ENCODE data around the gene RNASE2. TPM values are rescaled to one million over a fixed set of nuclear protein-coding genes. Genes with fewer than 3 reads are reported as not detected.

RNASE2 gene
- not detected in 2 replicates for total RNA-seq

DNA sequence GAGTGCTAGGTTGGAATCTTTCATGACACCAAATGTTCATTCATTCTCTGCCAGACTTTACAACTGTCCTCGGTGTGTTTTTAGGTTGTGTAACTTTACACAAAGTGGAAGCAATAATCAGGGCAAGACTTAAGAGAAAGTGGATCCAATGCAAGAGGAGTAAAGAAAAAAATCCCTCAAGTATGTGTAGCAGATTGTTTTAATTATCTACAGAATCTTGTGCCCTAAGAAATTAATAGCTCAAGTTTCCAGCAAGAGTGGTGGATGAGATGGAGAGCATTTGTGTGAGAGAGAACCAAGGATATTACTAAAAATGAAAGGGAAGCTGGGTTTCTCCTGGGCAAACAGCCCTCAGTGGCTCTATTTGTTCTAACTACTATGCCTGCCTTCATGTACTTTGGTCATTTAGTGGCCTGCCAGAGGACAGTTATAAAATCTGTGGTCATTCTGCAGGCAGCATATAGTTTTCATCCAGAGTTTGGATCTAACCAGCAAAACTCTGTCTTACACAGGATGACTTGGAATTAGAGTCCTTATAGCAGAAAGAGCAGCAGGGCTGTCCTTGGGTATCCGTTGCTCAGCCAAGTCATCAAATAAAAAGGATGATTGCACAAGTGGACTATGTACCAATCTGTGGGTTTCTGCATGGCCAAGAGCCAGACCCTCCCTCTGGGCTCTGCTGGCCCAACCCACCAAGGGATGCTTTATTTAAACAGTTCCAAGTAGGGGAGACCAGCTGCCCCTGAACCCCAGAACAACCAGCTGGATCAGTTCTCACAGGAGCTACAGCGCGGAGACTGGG lies at the start of gene RNASE2:
Gene RNASE2 (plus strand): TSS at position 752 of the 802 bp plus-strand sequence. CDS start 285 bp downstream, outside the sequence.

DNA sequence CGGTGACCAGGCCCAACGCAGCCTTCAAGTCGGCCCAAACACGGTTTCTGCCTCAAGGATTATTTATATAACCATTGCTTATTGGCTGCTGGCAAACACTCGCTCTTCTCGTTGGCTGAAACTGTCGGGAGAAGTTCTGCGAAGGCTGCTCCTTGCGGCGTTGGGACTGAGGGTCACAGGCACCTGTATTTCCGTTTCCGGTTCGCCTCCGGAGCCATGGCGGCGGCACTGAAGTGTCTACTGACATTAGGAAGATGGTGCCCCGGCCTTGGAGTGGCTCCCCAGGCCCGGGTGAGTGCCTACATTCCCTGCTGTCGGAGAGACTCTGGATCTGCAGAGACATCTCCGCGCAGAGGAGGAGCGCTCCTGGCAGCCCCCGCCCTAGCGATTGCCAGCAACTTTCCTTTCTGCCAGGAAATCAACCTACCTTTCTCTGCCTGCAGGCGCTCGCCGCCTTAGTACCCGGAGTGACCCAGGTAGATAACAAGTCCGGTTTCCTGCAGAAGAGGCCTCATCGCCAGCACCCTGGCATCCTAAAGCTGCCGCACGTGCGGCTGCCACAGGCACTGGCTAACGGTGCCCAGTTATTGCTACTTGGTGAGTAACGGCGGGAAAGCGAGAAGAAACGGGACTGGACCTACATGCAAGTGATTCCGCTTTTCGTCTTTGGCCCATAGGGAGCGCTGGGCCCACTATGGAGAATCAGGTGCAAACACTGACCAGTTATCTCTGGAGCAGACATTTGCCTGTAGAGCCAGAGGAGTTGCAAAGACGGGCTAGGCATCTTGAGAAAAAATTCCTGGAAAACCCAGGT lies 34.7 kb downstream of the RNASE2 start, which contains the start of gene METTL17:
Gene METTL17 (plus strand): TSS at position 194 of the 814 bp plus-strand sequence. CDS start 23 bp downstream, at position 217.

DNA sequence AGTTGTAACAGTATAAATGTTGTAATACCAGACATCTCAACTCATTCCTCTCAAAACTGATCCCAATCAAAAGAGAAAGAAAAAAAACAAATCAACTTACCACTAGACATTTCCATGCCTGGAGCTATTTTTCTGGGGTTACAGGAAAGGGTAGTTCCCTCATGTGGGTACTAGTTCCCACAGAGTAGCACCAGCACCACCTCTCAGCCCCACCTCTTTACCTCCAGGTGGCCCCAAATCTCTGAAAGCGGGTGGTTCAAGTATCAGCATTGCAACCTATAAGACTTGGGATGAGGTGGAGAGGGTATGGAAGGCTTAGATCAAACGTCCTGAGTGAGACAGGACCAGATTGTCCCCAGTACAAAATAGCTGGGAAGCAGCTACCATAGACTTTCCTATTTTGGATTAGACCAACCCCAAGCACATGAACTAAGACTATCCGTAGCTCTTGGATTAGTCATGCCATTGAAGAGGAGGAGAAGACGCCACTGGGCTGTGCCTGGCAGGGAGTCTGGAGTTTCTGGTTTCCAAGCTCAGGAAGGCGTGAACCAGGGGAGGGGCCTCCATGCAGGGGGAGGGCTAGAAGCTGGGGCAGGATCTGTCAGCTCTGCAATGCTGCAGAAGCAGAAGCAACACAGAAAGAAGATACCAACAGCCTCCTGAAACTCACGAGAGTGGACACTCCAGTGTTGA lies 43.5 kb downstream of the RNASE2 start, which contains the start of gene SLC39A2:
Gene SLC39A2 (plus strand): TSS at position 620 of the 693 bp plus-strand sequence. CDS start 154 bp downstream, outside the sequence.

Small RNA genes lying within 50 kb of the gene (small RNA-seq; reads per million reads assigned to genes)
- not detected for gene RN7SL189P

Other genes with a start within 250 kb of the RNASE2 start
- not detected in 2 replicates for gene EDDM3A, start 209.6 kb upstream of the RNASE2 start, total RNA-seq
- gene EDDM3B, start 187.1 kb upstream of the RNASE2 start, total RNA-seq, result not detected in 2 replicates
- not detected in 2 replicates for gene RNASE6, start 174.2 kb upstream of the RNASE2 start, total RNA-seq
- gene RNASE1, start 152.6 kb upstream of the RNASE2 start, total RNA-seq, result 1.1 TPM in 1 of 2 replicates, not detected in the other
- not detected in 2 replicates for gene RNASE3, start 64.1 kb upstream of the RNASE2 start, total RNA-seq
- 37.6 and 43.8 TPM in 2 replicates for gene METTL17, start 34.5 kb downstream of the RNASE2 start, total RNA-seq
- gene SLC39A2, start 43.8 kb downstream of the RNASE2 start, total RNA-seq, result 0.11 and 0.52 TPM in 2 replicates
- 0.22 and 1.7 TPM in 2 replicates for gene NDRG2, start 69.6 kb downstream of the RNASE2 start, total RNA-seq
- not detected in 2 replicates for gene TPPP2, start 74.7 kb downstream of the RNASE2 start, total RNA-seq
- gene RNASE13, start 79.3 kb downstream of the RNASE2 start, total RNA-seq, result not detected in 2 replicates
- gene RNASE7, start 86.9 kb downstream of the RNASE2 start, total RNA-seq, result not detected in 2 replicates
- gene RNASE8, start 102.3 kb downstream of the RNASE2 start, total RNA-seq, result not detected in 2 replicates
- gene ARHGEF40, start 114.8 kb downstream of the RNASE2 start, total RNA-seq, result 30.7 and 41.3 TPM in 2 replicates
- gene ZNF219, start 143.2 kb downstream of the RNASE2 start, total RNA-seq, result 9.2 and 10.5 TPM in 2 replicates
- gene TMEM253, start 145.6 kb downstream of the RNASE2 start, total RNA-seq, result 0.32 TPM in 1 of 2 replicates, not detected in the other
- gene OR5AU1, start 200.6 kb downstream of the RNASE2 start, total RNA-seq, result not detected in 2 replicates